Esophagus muscularis mucosa (tissue), 3 donors: Measurements from ENCODE around the gene CPLANE2.

ENCODE experiments used
- POLR2A ChIP-seq: fragments of 450-650 bp; IDR thresholded peaks from one replicate; pipeline ENCODE4 v1.6.1; 2017; ENCODE audit warnings: antibody characterized with exemption, moderate library complexity, mild to moderate bottlenecking, low read depth
- TF ChIP-seq, protein P1 (sequence below), 3 experiments: fragments of 200-600 bp in 2 of 3; fragments of 450-650 bp in 1 of 3; sonication (generic) in 2 of 3; IDR thresholded peaks; one replicate each; pipeline ENCODE4 v1.5.1; 2017 to 2019; ENCODE audit warnings: antibody characterized with exemption in 3 of 3, mild to moderate bottlenecking in 2 of 3, moderate library complexity in 1 of 3

GRCh38 chr1:16236511-16237342 lies at the start of gene CPLANE2:
- TF ChIP-seq, protein P1, sequence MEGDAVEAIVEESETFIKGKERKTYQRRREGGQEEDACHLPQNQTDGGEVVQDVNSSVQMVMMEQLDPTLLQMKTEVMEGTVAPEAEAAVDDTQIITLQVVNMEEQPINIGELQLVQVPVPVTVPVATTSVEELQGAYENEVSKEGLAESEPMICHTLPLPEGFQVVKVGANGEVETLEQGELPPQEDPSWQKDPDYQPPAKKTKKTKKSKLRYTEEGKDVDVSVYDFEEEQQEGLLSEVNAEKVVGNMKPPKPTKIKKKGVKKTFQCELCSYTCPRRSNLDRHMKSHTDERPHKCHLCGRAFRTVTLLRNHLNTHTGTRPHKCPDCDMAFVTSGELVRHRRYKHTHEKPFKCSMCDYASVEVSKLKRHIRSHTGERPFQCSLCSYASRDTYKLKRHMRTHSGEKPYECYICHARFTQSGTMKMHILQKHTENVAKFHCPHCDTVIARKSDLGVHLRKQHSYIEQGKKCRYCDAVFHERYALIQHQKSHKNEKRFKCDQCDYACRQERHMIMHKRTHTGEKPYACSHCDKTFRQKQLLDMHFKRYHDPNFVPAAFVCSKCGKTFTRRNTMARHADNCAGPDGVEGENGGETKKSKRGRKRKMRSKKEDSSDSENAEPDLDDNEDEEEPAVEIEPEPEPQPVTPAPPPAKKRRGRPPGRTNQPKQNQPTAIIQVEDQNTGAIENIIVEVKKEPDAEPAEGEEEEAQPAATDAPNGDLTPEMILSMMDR (IDR thresholded peaks at IDR 0.05): peak in 1 of 3 experiments; percentile 24
- peak; percentile 41 for TF ChIP-seq POLR2A
